DND-41 (cell line): ENCODE data around the gene PRRT3.

Experiments used
- EZH2 ChIP-seq: IDR thresholded peaks from 3 replicates; pipeline ENCODE4 v1.6.1; 2012; ENCODE audit warnings: borderline replicate concordance, low read depth, mild to moderate bottlenecking, moderate library complexity, low read length, inconsistent platforms; ENCODE audit not compliant: severe bottlenecking
- TF ChIP-seq, protein P1 (sequence below): IDR thresholded peaks from 2 replicates; pipeline ENCODE4 v1.5.1; 2012; ENCODE audit warnings: borderline replicate concordance, low read length, moderate library complexity, mild to moderate bottlenecking; ENCODE audit not compliant: poor library complexity, severe bottlenecking; ENCODE audit errors: extremely low read depth

DNA sequence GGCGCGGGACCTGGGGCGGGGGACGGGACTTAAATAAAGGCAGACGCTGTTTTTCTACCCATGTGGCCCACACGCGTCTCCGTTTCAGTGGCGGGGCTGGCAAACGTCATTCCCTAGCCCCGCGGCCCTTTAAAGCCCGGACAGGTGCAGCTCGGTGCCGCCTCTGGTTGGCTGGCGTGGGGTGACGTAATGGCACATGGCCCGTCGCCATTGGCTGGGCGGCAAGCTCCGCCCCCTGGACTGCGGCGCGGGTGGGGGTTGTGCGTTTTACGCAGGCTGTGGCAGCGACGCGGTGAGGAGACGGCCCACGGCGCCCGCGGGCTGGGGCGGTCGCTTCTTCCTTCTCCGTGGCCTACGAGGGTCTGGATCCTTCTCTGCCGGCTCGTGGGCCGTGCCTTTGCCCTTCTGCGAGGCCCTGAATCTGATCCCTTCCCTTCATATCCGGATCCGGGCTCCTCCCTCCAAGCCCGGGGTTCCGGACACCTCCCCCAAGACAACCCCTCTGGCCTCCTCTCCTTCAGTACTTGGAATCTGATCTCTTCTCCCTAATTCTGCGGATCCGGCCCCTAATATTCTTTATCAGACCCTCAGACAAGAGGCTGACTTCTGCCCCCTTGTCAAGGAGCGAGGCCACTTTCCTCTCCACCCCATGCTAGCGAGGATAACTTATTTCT, 18.5 kb downstream of the PRRT3 start, which contains the start of gene CRELD1:
- TF ChIP-seq, protein P1, sequence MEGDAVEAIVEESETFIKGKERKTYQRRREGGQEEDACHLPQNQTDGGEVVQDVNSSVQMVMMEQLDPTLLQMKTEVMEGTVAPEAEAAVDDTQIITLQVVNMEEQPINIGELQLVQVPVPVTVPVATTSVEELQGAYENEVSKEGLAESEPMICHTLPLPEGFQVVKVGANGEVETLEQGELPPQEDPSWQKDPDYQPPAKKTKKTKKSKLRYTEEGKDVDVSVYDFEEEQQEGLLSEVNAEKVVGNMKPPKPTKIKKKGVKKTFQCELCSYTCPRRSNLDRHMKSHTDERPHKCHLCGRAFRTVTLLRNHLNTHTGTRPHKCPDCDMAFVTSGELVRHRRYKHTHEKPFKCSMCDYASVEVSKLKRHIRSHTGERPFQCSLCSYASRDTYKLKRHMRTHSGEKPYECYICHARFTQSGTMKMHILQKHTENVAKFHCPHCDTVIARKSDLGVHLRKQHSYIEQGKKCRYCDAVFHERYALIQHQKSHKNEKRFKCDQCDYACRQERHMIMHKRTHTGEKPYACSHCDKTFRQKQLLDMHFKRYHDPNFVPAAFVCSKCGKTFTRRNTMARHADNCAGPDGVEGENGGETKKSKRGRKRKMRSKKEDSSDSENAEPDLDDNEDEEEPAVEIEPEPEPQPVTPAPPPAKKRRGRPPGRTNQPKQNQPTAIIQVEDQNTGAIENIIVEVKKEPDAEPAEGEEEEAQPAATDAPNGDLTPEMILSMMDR: no peak
- TF ChIP-seq EZH2: no peak
